Panc1 (cell line): ENCODE data around the gene R3HDM4. TPM values are rescaled to one million over a fixed set of nuclear protein-coding genes. Genes with fewer than 3 reads are reported as not detected.

Source experiments
- ATAC-seq: fragments of 200-7000 bp; cut with Tn5 transposase; 2 replicates; pipeline ENCODE4 v1.9.1; 2020; ENCODE audit warnings: mild to moderate bottlenecking, moderate library complexity
- BruUV-seq: library from RNA; stranded (reverse); fragments of 400-500 nt; replicated peaks from 2 replicates; lab custom pipeline; 2021; lab: Mats Ljungman, UMichigan
- CTCF ChIA-PET: fragments of 300-600 bp; sonication (Branson Sonifier 250); formaldehyde crosslinking; loops from one replicate; lab custom pipeline; 2022; ENCODE audit warnings: antibody characterized with exemption; lab: Charles Lee
- POLR2A ChIA-PET: fragments of 300-600 bp; sonication (Branson Sonifier 250); formaldehyde crosslinking; loops from one replicate; lab custom pipeline; 2022; ENCODE audit warnings: antibody characterized with exemption; lab: Charles Lee
- DNase-seq: peaks from one replicate; pipeline ENCODE4 v3.0.0-alpha.2; 2010; ENCODE audit warnings: low read depth, low spot score
- H3K27ac ChIP-seq: 2 replicates; pipeline ENCODE4 v1.5.1; 2011; ENCODE audit warnings: mild to moderate bottlenecking, low read length, inconsistent platforms
- H3K27me3 ChIP-seq: fragments of 200-500 bp; sonication (Bioruptor generic); 2 replicates; pipeline ENCODE4 v1.6.0; 2014; ENCODE audit warnings: low read length, inconsistent platforms; ENCODE audit not compliant: control insufficient read depth, insufficient read depth
- H3K36me3 ChIP-seq: fragments of 200-500 bp; sonication (Bioruptor generic); 2 replicates; pipeline ENCODE4 v1.5.1; 2014; ENCODE audit warnings: inconsistent platforms, mild to moderate bottlenecking, low read length, moderate library complexity; ENCODE audit not compliant: control insufficient read depth, insufficient read depth
- H3K4me1 ChIP-seq: 2 replicates; pipeline ENCODE4 v1.5.1; 2011; ENCODE audit warnings: inconsistent platforms, mild to moderate bottlenecking, low read length, moderate library complexity; ENCODE audit not compliant: control insufficient read depth, insufficient read depth
- H3K4me3 ChIP-seq, 2 experiments: 2 replicates each; pipeline ENCODE4 v1.5.1; 2011 to 2012; ENCODE audit warnings: low read depth in 2 of 2, low read length in 2 of 2, mild to moderate bottlenecking in 2 of 2, inconsistent platforms in 1 of 2, moderate library complexity in 1 of 2
- H3K9me3 ChIP-seq: fragments of 200-500 bp; sonication (Bioruptor generic); 2 replicates; pipeline ENCODE4 v1.5.1; 2014; ENCODE audit warnings: low read depth, mild to moderate bottlenecking, inconsistent platforms, low read length, moderate library complexity; ENCODE audit not compliant: control insufficient read depth, insufficient read depth
- CTCF ChIP-seq: fragments of 450-650 bp; IDR thresholded peaks from 2 replicates; pipeline ENCODE4 v1.5.1; 2017; ENCODE audit warnings: mild to moderate bottlenecking
- POLR2AphosphoS5 ChIP-seq: IDR thresholded peaks from 2 replicates; pipeline ENCODE4 v1.6.1; 2012; ENCODE audit warnings: mild to moderate bottlenecking, low read depth, low read length, moderate library complexity
- SIN3A ChIP-seq: IDR thresholded peaks from 2 replicates; pipeline ENCODE4 v1.6.1; 2012; ENCODE audit warnings: low read depth, mild to moderate bottlenecking, low read length, moderate library complexity, borderline replicate concordance; ENCODE audit not compliant: insufficient read depth
- TCF7L2 ChIP-seq: IDR thresholded peaks from 2 replicates; pipeline ENCODE4 v1.6.1; 2011; ENCODE audit warnings: mild to moderate bottlenecking, low read depth, low read length, inconsistent platforms
- in situ Hi-C: cut with HindIII; loops from 2 replicates; pipeline ENCODE4 v1.10.0; 2016; ENCODE audit warnings: low sequenced_read_pairs, low pct_unique_long_range_greater_than_20kb
- intact Hi-C: fragments of 100-400 bp; cut with micrococcal nuclease; formaldehyde crosslinking; loops from one replicate; pipeline ENCODE4 v1.10.0; 2022; ENCODE audit not compliant: unreplicated experiment
- total RNA-seq: library from RNA; stranded (reverse); gene quantifications from one replicate; pipeline ENCODE4 v1.2.1, GENCODE V29; 2021; ENCODE audit not compliant: unreplicated experiment
- TF ChIP-seq, protein P1 (sequence below), 2 experiments: IDR thresholded peaks; 2 replicates each; pipeline ENCODE4 v1.6.1; 2011 to 2012; ENCODE audit warnings: low read depth in 2 of 2, control low read depth in 1 of 2, low read length in 1 of 2, mild to moderate bottlenecking in 1 of 2, moderate library complexity in 1 of 2; ENCODE audit not compliant: insufficient read depth in 1 of 2

Gene R3HDM4
- total RNA-seq, 1 experiment from 2014 or later, result 43.5 TPM

DNA sequence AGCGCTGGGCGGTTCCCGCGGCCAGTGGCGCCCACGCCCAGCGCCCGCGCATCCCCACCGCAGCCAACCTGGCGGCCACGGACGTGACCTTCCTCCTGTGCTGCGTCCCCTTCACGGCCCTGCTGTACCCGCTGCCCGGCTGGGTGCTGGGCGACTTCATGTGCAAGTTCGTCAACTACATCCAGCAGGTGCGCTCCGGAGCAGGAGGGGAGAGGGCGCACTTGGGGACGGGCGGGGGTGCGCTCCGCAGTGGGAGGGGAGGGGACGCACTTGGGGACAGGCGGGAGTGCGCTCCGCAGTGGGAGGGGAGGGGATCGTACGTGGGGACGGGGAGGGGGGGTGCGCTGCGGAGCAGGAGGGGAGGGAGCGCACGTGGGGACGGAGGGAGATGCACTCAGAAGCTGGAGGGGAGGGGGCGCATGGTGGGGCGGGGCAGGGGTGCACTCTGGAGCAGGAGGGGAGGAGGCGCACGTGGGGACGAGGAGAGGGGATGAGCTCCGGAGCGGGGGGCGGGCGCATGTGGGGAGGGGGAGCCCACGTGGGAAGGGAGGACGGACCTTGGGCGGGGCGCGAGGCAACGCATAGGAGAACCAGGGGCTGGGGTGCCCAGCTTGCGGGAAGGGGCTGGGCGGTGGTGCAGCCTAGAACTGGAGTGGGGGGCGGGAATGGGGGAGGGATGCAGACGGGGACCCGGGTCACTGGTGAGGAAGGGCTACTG lies 5.6 kb upstream of the R3HDM4 start:
- POLR2A ChIA-PET, result no interaction called here
- CTCF ChIA-PET, result interaction anchor here (0.6 to 0.7 kb wide), 3 partner anchors 52 to 348 kb away, joined by 3 to 4 read pairs (median 4); no protein-coding TSS in a partner anchor
- DNase-seq, result no peak
- BruUV-seq, result no TSS peak
- H3K4me1 ChIP-seq, result peaks cover under 1% of the 10 kb centered on the region; the same call in 1 of the 2 replicates
- H3K36me3 ChIP-seq, result no peaks in the 10 kb centered on the region
- ATAC-seq, result no peak
- H3K9me3 ChIP-seq, result no peaks in the 10 kb centered on the region
- peak overlapping the region; percentile 31 to 45 for H3K4me3 ChIP-seq
- no peaks in the 10 kb centered on the region for H3K27me3 ChIP-seq
- no peak for TF ChIP-seq TCF7L2
- TF ChIP-seq POLR2AphosphoS5, result no peak
- TF ChIP-seq, protein P1, sequence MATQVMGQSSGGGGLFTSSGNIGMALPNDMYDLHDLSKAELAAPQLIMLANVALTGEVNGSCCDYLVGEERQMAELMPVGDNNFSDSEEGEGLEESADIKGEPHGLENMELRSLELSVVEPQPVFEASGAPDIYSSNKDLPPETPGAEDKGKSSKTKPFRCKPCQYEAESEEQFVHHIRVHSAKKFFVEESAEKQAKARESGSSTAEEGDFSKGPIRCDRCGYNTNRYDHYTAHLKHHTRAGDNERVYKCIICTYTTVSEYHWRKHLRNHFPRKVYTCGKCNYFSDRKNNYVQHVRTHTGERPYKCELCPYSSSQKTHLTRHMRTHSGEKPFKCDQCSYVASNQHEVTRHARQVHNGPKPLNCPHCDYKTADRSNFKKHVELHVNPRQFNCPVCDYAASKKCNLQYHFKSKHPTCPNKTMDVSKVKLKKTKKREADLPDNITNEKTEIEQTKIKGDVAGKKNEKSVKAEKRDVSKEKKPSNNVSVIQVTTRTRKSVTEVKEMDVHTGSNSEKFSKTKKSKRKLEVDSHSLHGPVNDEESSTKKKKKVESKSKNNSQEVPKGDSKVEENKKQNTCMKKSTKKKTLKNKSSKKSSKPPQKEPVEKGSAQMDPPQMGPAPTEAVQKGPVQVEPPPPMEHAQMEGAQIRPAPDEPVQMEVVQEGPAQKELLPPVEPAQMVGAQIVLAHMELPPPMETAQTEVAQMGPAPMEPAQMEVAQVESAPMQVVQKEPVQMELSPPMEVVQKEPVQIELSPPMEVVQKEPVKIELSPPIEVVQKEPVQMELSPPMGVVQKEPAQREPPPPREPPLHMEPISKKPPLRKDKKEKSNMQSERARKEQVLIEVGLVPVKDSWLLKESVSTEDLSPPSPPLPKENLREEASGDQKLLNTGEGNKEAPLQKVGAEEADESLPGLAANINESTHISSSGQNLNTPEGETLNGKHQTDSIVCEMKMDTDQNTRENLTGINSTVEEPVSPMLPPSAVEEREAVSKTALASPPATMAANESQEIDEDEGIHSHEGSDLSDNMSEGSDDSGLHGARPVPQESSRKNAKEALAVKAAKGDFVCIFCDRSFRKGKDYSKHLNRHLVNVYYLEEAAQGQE (IDR thresholded peaks at IDR 0.05; ENCODE audit: insufficient read depth in 1 of 2, low read depth in 2 of 2, low read length in 1 of 2), result no peak
- no peak for TF ChIP-seq SIN3A
- no peak for TF ChIP-seq CTCF
- in situ Hi-C loops, result no loop called here
- intact Hi-C loops, result loop anchor here (10.0 kb wide), 1 partner anchor 144 kb away; no protein-coding TSS in a partner anchor
- no peak overlapping the region for H3K27ac ChIP-seq

- no peak for ATAC-seq
- TF ChIP-seq SIN3A (no peak), TCF7L2 (no peak), POLR2AphosphoS5 (no peak), CTCF (no peak)
- TF ChIP-seq, protein P1 (IDR thresholded peaks at IDR 0.05; ENCODE audit: insufficient read depth in 1 of 2, low read depth in 2 of 2, low read length in 1 of 2), result no peak
- H3K27me3 ChIP-seq, result no peaks in the 10 kb centered on the region
- no peak overlapping the region for H3K27ac ChIP-seq
- no peaks in the 10 kb centered on the region for H3K9me3 ChIP-seq
- intact Hi-C loops (loop anchor here (10.0 kb wide), 1 partner anchor 143 kb away; no protein-coding TSS in a partner anchor), in situ Hi-C loops (no loop called here)
- no peak for DNase-seq
- no TSS peak for BruUV-seq
- CTCF ChIA-PET, result interaction anchor here (0.6 kb wide), 1 partner anchor 111 kb away, joined by 3 read pairs; no protein-coding TSS in a partner anchor
- H3K36me3 ChIP-seq, result no peaks in the 10 kb centered on the region
- H3K4me3 ChIP-seq, result peak overlapping the region; percentile 31 to 45
- peaks cover 3% of the 10 kb centered on the region; the same call in 1 of the 2 replicates for H3K4me1 ChIP-seq
- POLR2A ChIA-PET, result no interaction called here
Observed at GRCh38 chr19:918152-918437, 5.1 kb upstream of the R3HDM4 start.
